Thymus (tissue), 11 donors: ENCODE results near the gene METTL26. TPM values are rescaled to one million over a fixed set of nuclear protein-coding genes. Genes with fewer than 3 reads are reported as not detected.

Experiments
- DNase-seq, 9 donors: peaks; one replicate each; pipeline ENCODE4 v3.0.0-alpha.2; 2013; ENCODE audit warnings: low spot score in 9 of 9, low read depth in 6 of 9, missing footprints in 1 of 9
- H3K27ac ChIP-seq, 2 donors: one replicate each; pipeline ENCODE4 v1.5.1; 2013; ENCODE audit warnings: control low read depth in 1 of 2, low read depth in 1 of 2, low read length in 1 of 2, mild to moderate bottlenecking in 1 of 2, moderate library complexity in 1 of 2
- H3K27me3 ChIP-seq, 2 donors: one replicate each; pipeline ENCODE4 v1.5.1; 2013; ENCODE audit warnings: low read length in 1 of 2; ENCODE audit not compliant: control insufficient read depth in 2 of 2, insufficient read depth in 1 of 2
- H3K36me3 ChIP-seq, 2 donors: one replicate each; pipeline ENCODE4 v1.5.1; 2013; ENCODE audit warnings: low read length in 1 of 2, mild to moderate bottlenecking in 1 of 2, moderate library complexity in 1 of 2; ENCODE audit not compliant: control insufficient read depth in 2 of 2, insufficient read depth in 2 of 2
- H3K4me1 ChIP-seq, 2 donors: one replicate each; pipeline ENCODE4 v1.5.1; 2013; ENCODE audit warnings: low read length in 2 of 2; ENCODE audit not compliant: control insufficient read depth in 2 of 2, insufficient read depth in 2 of 2
- H3K4me3 ChIP-seq, 2 donors: one replicate each; pipeline ENCODE4 v1.5.1; 2013; ENCODE audit warnings: low read length in 2 of 2, control low read depth in 1 of 2, mild to moderate bottlenecking in 1 of 2
- H3K9me3 ChIP-seq, 2 donors: one replicate each; pipeline ENCODE4 v1.5.1; 2013; ENCODE audit warnings: low read length in 1 of 2, mild to moderate bottlenecking in 1 of 2; ENCODE audit not compliant: control insufficient read depth in 2 of 2, insufficient read depth in 1 of 2
- WGBS: extraction: QIAGEN DNeasy Blood & Tissue Kit; methylation state at CpG from one replicate; pipeline ENCODE4 v1.1.7; 2013; 5-methylcytosine and 5-hydroxymethylcytosine counted together
- polyA plus RNA-seq: library from polyadenylated mRNA; stranded (reverse); fragments of 200-250 nt; gene quantifications from one replicate; pipeline ENCODE4 v1.2.3, GENCODE V29; 2013
- total RNA-seq: library from RNA; stranded (reverse); fragments of 120-200 nt; gene quantifications from one replicate; pipeline ENCODE4 v1.2.4, GENCODE V29; 2013
- donor health status: healthy.

METTL26 gene
- total and polyA plus RNA-seq, 2 donors: 97.6 to 110 TPM

DNA sequence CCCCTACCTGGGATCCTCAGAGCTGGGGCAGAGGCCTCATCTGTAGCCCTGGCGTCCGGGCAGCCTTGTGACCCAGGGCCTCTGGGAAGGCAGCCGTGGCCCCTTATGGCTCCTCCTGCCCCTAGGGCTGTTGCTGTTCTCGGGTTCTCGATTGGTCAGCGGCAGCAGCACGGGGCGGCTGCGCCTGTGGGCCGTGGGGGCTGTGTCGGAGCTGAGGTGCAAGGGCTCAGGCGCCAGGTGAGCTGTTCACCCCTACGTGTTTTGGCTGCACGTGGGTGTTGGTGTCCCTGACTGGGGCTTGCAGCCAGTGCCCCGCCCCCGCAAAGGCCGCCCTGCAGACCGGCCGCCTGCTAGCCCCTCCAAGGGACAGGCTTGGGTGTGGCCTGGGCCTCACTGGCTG lies 26.0 kb upstream of the METTL26 start:
- 98% methylated on average over 19 of the region's 19 CpGs for WGBS
- Histone ChIP-seq H3K27ac (no peak overlapping the region), H3K36me3 (peaks cover 15 to 27% of the 10 kb centered on the region in 2 donors), H3K27me3 (no peaks in the 10 kb centered on the region), H3K9me3 (no peaks in the 10 kb centered on the region), H3K4me1 (no peaks in the 10 kb centered on the region), H3K4me3 (no peak overlapping the region)
- DNase-seq: no peak

DNA sequence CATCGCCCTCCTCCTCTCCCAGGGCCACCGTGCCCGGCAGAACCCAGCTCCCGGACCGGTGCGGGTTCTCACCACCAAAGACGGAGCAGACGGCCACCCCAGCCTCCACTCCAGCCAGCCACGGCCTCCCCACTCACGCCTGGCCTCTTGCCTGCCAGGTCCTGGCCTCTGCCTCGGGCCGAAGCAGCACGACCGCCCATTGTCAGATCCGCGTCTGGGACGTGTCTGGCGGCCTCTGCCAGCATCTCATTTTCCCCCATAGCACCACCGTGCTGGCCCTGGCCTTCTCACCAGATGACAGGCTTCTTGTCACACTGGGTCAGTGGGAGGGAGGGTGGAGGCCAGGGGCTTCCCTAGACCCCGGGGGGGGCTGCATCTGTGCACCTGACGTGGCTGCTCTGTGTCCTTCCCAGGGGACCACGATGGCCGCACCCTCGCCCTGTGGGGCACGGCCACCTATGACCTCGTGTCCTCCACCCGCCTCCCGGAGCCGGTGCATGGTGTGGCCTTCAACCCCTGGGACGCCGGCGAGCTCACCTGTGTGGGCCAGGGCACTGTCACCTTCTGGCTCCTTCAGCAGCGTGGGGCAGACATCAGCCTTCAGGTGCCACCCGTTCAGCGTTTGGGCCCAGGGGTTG lies 25.2 kb upstream of the METTL26 start:
- Histone ChIP-seq H3K27me3 (no peaks in the 10 kb centered on the region), H3K9me3 (no peaks in the 10 kb centered on the region), H3K27ac (no peak overlapping the region), H3K4me3 (no peak overlapping the region), H3K4me1 (no peaks in the 10 kb centered on the region), H3K36me3 (peaks cover 16 to 34% of the 10 kb centered on the region in 2 donors)
- DNase-seq: no peak
- WGBS: 88% methylated on average over 35 of the region's 35 CpGs

DNA sequence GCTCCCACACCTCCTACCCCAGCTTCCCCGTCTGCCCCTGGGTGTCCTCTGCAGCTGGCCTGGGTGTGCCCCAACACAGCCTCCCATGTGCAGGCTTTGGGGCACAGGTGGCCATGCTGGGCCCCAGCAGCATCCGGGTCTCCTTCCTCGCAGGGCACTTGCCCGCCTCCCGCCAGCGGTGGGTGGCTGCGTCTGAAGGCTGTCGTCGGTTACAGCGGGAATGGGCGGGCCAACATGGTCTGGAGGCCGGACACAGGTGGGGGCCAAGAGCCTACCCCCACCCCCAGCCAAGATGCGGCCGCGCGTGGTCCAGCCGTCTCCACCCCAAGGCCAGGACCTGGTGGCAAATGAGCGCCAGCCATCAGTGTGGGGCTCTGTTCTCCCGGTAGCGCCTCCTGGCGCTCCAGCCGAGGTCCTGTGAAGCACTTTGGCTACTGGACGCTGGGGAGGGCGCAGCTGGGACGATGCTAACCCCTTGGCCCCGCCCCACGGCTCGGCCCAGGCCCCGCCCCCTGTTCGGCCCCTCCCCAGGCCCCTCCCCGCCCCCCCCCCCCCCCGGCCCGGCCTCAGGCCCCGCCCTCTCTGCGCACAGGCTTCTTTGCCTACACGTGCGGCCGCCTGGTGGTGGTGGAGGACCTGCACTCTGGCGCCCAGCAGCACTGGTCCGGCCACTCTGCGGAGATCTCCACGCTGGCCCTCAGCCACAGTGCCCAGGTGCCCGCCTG lies 24.5 kb upstream of the METTL26 start:
- Histone ChIP-seq H3K27me3 (no peaks in the 10 kb centered on the region), H3K36me3 (peaks cover 17 to 40% of the 10 kb centered on the region in 2 donors), H3K27ac (no peak overlapping the region), H3K4me3 (no peak overlapping the region), H3K4me1 (no peaks in the 10 kb centered on the region), H3K9me3 (no peaks in the 10 kb centered on the region)
- no peak for DNase-seq
- 50% methylated on average over 38 of the region's 43 CpGs for WGBS

DNA sequence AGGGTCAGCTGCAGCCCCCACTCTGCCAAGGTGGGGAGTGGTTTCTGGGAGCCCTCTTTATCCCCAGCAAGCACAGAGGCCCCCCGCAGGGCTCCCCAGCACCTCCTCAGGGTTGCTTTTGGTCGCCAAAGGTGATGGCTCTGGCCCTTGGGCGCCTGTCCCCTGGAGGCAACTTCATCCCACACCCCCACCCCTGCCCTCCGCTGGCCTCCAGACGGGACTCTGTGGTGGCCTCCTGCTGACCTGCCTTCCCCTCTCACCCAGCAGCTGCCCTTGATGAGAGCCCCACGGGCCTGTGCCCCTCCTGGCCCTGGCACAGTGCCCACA lies 24.0 kb upstream of the METTL26 start:
- no peak for DNase-seq
- H3K4me3 ChIP-seq: no peak overlapping the region
- 73% methylated on average over 6 of the region's 6 CpGs for WGBS
- H3K36me3 ChIP-seq: peaks cover 17 to 46% of the 10 kb centered on the region in 2 donors
- no peaks in the 10 kb centered on the region for H3K4me1 ChIP-seq
- no peaks in the 10 kb centered on the region for H3K9me3 ChIP-seq
- H3K27me3 ChIP-seq: no peaks in the 10 kb centered on the region
- no peak overlapping the region for H3K27ac ChIP-seq

DNA sequence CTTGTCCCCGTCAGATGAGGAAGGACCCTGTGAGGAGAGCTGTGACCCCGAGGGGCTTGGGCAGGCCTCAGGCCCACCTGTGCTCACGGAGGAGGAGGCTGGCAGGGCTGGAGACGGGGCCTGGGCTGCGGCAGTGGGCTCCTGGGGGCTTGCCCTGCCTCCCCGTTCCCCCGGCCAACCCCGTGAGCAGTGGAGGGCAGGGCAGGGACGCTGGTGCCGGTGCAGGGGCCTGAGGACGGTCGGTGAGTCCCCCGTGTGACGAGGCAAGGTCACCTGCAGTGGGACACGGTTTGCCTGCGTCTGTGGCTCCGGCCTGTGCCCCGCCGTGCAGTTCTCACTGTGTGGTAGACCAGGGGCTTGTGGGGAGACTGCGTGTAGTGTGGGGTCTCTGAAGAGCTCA lies 23.5 kb upstream of the METTL26 start:
- no peak for DNase-seq
- no peak overlapping the region for H3K27ac ChIP-seq
- WGBS: 95% methylated on average over 20 of the region's 20 CpGs
- H3K9me3 ChIP-seq: no peaks in the 10 kb centered on the region
- no peaks in the 10 kb centered on the region for H3K4me1 ChIP-seq
- H3K36me3 ChIP-seq: peaks cover 17 to 50% of the 10 kb centered on the region in 2 donors
- H3K27me3 ChIP-seq: no peaks in the 10 kb centered on the region
- no peak overlapping the region for H3K4me3 ChIP-seq

DNA sequence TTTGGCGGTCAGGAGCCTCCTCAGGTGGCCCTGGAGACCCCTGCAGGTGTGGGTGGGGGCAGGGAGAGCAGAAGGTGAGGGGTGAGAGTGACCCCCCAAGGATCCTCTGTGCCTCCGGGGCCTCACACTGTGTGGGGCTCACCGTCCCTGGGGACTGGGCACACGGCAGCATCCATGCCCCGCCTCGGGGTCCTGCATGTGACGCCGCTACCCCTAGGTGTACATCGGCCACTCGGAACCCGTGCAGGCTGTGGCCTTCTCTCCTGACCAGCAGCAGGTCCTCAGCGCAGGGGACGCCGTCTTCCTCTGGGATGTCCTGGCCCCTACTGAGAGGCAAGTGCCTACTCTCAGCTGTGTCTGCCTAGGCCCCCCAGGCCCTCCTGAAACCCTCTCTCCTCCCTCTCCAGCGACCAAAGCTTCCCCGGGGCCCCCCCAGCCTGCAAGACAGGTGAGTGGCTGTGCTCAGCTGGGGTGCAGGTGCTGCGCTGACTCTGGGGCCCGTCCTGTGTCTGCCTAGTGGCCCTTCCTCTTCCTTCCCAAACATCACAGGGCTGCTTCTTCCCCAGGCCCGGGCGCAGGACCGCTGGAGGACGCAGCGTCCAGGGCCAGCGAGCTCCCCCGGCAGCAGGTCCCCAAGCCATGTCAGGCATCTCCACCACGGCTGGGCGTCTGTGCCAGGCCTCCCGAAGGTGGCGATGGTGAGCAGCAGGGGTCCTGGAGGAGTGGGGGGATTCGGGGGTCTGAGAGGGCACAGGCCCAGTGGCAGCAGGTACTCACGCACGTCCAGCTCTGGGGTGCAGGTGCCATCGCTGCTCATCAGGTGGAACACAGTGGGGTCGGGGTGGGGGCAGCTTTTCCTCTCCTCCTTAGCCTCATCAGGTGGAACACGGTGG lies 22.8 kb upstream of the METTL26 start:
- no peaks in the 10 kb centered on the region for H3K27me3 ChIP-seq
- WGBS: 97% methylated on average over 35 of the region's 35 CpGs
- no peak overlapping the region for H3K4me3 ChIP-seq

DNA sequence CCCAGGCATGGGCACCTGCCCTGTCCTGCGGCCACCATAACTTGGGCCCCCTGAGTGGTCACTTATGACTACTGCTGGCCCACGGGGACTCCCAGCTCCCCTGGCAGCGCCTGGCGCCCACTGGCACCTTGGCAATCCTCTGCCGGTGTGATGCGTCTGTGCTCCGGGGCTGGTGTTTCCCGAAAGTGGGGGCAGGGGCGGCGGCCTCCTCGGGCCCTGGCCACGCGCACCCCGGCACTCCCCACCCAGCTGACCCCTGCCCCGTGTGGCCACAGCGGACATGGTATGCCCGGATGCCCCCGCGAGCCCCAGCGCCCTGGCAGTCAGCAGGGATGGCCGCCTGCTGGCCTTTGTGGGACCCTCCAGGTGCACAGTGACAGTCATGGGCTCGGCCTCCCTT lies 21.4 kb upstream of the METTL26 start:
- 96% methylated on average over 22 of the region's 22 CpGs for WGBS
- H3K27me3 ChIP-seq: no peaks in the 10 kb centered on the region
- peaks cover 16 to 54% of the 10 kb centered on the region in 2 donors for H3K36me3 ChIP-seq

More for the DNA sequence above, 22.8 kb upstream of the METTL26 start:
- Histone ChIP-seq H3K27ac (no peak overlapping the region), H3K9me3 (no peaks in the 10 kb centered on the region), H3K4me1 (no peaks in the 10 kb centered on the region), H3K36me3 (peaks cover 17 to 50% of the 10 kb centered on the region in 2 donors)
- no peak for DNase-seq

DNA sequence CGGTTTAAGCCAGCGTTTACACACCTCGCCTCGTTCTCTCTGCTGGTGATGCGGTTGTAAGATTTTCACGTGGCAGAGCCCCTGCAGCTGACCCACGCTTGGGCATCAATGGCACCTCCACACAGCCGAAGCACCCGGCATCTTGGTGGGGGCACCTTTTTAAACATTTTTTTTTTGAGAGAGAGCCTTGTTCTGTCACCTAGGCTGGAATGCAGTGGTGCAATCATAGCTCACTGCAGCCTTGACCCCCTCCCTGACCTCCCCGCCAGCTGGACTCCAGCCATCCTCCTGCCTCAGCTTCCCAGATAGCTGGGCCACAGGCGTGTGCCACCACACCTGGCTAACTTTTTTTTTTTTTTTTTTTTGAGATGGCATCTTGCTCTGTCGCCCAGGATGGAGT lies 17.9 kb upstream of the METTL26 start:
- H3K9me3 ChIP-seq: no peaks in the 10 kb centered on the region
- no peak for DNase-seq
- H3K27ac ChIP-seq: no peak overlapping the region
- H3K27me3 ChIP-seq: no peaks in the 10 kb centered on the region
- 97% methylated on average over 12 of the region's 12 CpGs for WGBS
- H3K4me3 ChIP-seq: no peak overlapping the region
- H3K4me1 ChIP-seq: peaks cover 5 to 10% of the 10 kb centered on the region in 2 donors
- H3K36me3 ChIP-seq: peaks cover 17 to 55% of the 10 kb centered on the region in 2 donors

More for the DNA sequence above, 21.4 kb upstream of the METTL26 start:
- Histone ChIP-seq H3K4me1 (no peaks in the 10 kb centered on the region), H3K4me3 (no peak overlapping the region), H3K9me3 (no peaks in the 10 kb centered on the region), H3K27ac (no peak overlapping the region)
- DNase-seq: no peak
